Jurkat, Clone E6-1 (cell line): ENCODE results near the gene C16orf96. TPM values are rescaled to one million over a fixed set of nuclear protein-coding genes. Genes with fewer than 3 reads are reported as not detected.

Source experiments
- DNase-seq: peaks from one replicate; pipeline ENCODE4 v3.0.0-alpha.2; 2011; ENCODE audit warnings: low read depth, low spot score
- H3K4me3 ChIP-seq: 2 replicates; pipeline ENCODE4 v1.5.1; 2011; ENCODE audit warnings: mild to moderate bottlenecking, low read length, control low read depth, moderate library complexity
- polyA plus RNA-seq: library from polyadenylated mRNA; unstranded; fragments of >200 nt; gene quantifications from one replicate; pipeline ENCODE4 v1.2.1, GENCODE V29; 2012; ENCODE audit warnings: missing spikeins; ENCODE audit not compliant: insufficient read length, insufficient read depth

C16orf96 gene
- polyA plus RNA-seq = not detected

- DNase-seq = no peak
- H3K4me3 ChIP-seq = no peak within 1 kb of the TSS
Observed at GRCh38 chr16:4556112-4556511, at the start of gene C16orf96. TSS of gene C16orf96 (plus strand) at chr16:4556340. CDS start at chr16:4556490, 150 bp downstream.

DNA sequence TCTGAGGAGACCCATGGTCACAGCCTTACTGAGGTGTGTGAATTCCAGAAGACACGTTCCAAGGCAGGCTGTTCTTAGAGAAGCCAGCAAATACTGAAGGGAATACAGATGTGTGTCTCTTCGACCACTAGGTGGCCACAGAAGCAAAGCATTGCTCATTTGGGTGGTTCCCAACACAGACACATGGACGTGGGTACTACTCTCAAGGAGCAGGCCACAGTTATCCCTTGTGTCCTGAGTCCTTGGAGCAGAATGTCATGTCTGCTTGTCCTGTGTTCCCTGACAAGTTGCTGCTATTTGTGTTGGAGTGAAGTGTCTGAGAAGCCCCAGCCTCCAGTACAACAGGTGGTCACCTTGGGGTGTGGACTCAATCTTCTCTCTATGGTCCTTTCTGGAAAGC lies 49.7 kb upstream of the C16orf96 start:
- H3K4me3 ChIP-seq = no peak overlapping the region
- peak; percentile 69 for DNase-seq

DNA sequence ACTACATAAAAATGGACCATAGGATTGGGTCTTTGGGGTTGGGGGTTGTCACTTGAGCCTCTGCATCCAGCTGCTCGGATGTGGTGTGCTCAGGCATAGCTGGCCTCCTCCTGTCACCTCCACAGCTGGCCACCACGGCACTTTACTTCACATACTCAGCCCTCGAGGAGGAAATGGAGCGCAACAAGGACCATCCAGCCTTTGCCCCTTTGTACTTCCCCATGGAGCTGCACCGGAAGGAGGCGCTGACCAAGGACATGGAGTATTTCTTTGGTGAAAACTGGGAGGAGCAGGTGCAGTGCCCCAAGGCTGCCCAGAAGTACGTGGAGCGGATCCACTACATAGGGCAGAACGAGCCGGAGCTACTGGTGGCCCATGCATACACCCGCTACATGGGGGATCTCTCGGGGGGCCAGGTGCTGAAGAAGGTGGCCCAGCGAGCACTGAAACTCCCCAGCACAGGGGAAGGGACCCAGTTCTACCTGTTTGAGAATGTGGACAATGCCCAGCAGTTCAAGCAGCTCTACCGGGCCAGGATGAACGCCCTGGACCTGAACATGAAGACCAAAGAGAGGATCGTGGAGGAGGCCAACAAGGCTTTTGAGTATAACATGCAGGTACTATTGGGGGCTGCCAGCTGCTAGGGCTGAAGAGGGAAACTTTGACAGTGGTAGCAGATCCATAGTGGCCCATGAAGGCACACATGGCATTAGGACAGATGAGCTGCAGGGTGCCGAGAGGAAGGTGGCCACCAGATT lies 48.4 kb upstream of the C16orf96 start:
- H3K4me3 ChIP-seq = no peak overlapping the region
- DNase-seq = no peak

DNA sequence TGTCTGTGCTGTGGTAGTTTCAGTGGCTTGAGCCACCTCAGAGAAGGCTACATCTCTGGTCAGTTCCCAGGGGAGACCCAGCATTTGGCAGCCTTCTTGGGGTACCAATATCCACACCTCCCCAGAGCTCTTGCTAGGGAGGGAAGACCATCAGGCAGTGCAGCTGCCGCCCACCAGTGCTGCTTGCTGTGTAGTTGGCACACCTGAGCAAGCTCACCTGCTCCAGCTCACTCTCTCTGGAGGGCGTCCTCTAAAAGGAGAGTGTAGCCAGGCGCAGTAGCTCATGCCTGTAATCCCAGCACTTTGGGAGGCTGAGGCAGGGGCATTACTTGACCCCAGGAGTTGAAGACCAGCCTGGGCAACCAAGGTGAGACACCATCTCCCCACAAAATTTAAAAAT lies 47.3 kb upstream of the C16orf96 start:
- no peak for DNase-seq

GRCh38 chr16:4509420-4509819 lies 46.7 kb upstream of the C16orf96 start:
- DNase-seq = no peak
- no peak overlapping the region for H3K4me3 ChIP-seq

More for the DNA sequence above, 47.3 kb upstream of the C16orf96 start:
- no peak overlapping the region for H3K4me3 ChIP-seq

- DNase-seq = no peak
- H3K4me3 ChIP-seq = no peak overlapping the region
Observed at GRCh38 chr16:4510131-4510530, 46.0 kb upstream of the C16orf96 start.

GRCh38 chr16:4510747-4511426 lies 45.3 kb upstream of the C16orf96 start:
- no peak overlapping the region for H3K4me3 ChIP-seq
- DNase-seq = no peak

DNA sequence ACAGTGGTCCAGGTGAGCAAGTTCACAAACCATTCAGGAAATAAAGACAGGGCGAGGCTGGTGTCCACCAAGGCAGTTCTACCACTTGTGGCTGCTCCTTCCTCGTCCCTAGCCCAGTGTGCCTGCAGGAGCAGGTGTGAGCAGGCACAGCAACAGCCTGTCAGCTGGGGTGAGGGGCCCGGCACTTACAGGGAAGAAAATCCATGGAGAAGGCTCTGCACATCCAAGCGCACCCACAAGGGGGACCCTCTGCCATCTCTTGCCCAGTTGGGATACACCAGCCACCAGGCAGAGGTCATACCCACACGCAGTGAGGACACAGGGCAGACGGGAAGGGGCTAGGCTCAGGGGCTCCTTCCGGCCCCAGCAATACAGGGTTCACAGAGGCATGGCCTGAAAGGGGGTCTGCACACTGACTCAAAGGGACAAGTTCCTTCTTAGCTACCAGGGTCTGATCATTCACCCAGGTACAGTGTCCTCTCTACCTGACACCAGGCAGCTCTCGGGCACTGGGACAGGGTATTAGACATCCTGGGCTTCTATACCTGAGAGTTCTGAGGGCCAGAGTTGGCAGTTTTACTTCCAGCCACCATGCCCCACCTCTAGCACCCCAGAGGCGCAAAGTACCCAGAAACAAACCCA lies 44.6 kb upstream of the C16orf96 start:
- DNase-seq = no peak

GRCh38 chr16:4512473-4512872 lies 43.7 kb upstream of the C16orf96 start:
- no peak overlapping the region for H3K4me3 ChIP-seq
- no peak for DNase-seq

More for the DNA sequence above, 44.6 kb upstream of the C16orf96 start:
- no peak overlapping the region for H3K4me3 ChIP-seq

- DNase-seq = no peak
- no peak overlapping the region for H3K4me3 ChIP-seq
Observed at GRCh38 chr16:4513086-4513860, 42.9 kb upstream of the C16orf96 start.

DNA sequence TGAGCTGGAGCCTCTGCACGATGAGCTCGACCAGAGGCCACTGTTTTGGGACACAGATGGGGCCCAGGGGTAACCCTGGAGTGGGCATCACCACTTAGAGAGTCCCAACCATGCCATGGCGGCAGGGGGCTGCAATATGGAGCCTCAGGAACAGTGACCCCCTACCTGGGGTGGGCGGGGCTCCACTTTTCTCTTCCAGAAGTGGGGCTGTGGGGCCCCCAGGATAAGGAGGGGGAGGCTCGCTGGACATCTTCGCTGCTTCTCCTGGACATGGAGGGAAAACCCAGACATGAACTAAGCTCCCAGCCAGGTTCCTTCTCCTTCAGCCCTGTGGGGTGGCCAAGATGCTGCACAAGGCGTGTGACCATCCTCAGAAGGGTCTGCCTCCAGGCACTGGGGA lies 42.3 kb upstream of the C16orf96 start:
- no peak overlapping the region for H3K4me3 ChIP-seq
- no peak for DNase-seq

DNA sequence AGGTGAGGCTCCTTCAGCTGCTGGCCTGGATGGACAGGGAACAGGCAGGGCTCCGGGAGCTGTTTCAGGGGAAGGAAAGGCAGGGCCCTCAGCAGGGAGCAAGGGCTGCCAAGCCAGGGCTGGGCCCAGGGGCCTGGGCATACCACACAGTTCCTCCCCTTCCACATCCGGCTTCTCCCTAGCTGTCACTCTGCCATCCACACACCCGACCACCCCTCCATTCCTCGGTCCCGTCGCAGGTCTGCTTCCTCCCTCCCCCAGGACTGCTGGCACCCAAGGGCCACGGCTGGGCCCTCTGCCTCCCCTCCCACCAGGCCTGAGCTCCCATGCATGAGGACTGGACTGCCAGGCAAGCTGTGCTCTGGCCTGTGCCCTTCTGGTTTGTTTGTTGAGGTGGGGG lies 41.5 kb upstream of the C16orf96 start:
- H3K4me3 ChIP-seq = no peak overlapping the region
- DNase-seq = no peak

DNA sequence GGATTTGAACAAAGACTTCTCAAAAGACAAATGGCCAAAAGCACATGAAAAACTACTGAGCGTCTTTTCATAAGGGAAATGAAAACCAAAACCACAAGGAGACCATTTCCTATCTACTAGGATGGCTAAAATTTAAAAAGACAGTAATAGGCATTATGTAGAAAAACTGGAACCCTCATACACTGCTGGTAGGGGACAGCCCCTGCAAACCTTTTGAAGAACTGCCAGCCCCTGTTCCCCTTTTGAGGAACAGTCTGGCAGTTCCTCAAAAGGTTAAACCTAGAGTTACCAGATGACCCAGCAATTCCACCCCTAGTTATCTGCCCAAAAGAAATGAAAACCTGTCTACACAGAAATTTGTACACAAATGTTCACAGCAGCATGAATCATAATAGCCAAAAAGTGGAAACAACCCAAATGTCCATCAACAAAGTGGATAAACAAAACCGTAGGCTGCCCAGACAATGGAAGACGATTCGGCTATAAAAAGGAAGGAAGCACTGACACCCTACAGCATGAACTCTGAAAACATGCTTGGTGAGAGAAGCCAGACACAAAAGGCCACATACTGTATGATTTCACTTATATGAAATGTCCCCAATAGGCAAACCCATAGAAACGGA lies 40.4 kb upstream of the C16orf96 start:
- no peak for DNase-seq
- no peak overlapping the region for H3K4me3 ChIP-seq

DNA sequence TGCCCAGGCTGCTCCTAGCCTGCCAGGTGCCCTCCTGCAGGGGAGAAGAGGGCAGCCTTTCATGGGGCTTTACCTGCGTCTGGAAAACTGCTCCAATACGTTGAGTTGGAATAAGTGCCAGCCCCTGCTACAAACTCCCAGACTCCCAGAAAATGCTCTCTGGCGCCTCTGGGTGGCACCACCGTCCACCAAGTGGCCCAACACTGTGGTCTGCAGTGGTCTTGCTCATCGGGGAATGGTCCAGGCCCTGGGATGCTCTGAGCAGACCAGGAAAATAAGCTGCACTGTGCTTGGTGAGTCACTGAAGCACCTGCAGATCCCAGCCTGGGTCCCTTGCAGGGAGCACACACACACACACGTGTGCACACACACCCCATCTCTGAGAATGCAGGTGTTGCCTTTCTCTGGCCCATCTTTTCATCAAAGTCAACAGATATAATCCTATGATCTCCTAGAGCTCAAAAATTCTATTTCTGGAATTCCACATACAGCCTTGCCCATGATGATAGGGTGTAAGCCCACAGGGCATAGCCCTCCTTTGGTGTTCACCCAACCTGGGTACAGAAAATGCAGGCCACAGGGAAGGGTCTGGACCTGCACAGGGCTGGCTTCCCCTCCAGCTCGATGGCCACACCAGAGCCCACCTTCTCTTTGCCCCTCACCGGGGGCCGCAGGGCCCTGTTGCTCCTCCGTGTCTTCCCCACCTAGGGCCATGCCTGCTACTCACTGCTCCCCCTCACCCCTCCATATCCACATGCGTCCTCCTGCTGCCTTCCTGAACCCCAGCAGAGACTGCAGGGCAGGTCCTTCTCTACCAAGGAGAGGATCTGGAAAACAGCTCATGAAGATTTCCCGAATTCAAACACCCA lies 38.1 kb upstream of the C16orf96 start:
- H3K4me3 ChIP-seq = no peak overlapping the region
- no peak for DNase-seq

- DNase-seq = no peak
- no peak overlapping the region for H3K4me3 ChIP-seq
Observed at GRCh38 chr16:4519274-4520058, 36.7 kb upstream of the C16orf96 start.

DNA sequence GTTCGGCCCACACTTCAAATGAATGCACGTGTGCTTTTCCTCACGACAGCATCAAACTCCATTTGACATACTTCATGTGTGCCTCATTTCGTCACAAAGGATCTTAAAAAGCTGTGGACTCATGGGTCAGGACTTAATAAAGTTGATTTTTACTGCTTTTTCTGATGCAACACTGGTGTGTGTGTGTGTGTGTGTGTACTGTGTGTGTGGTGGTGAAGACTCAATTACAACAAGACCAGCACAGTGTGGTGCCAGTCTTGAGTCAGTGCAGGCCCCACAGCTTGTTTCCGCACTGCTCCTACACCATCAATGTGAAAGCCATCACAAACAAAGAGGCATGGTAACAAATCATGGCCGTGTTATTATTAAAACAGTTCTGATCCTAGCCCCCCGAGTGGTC lies 35.2 kb upstream of the C16orf96 start:
- no peak for DNase-seq
- no peak overlapping the region for H3K4me3 ChIP-seq

- DNase-seq = no peak
- H3K4me3 ChIP-seq = no peak overlapping the region
Observed at GRCh38 chr16:4522051-4522581, 34.0 kb upstream of the C16orf96 start.
